ENCODE measurements around the gene PDP2.
"Not testable (repeated sequence)": the region's sequence is repeated elsewhere in the genome, so short reads cannot be mapped to it uniquely, and the experiment has no call there.

The PDP2 gene

DNA sequence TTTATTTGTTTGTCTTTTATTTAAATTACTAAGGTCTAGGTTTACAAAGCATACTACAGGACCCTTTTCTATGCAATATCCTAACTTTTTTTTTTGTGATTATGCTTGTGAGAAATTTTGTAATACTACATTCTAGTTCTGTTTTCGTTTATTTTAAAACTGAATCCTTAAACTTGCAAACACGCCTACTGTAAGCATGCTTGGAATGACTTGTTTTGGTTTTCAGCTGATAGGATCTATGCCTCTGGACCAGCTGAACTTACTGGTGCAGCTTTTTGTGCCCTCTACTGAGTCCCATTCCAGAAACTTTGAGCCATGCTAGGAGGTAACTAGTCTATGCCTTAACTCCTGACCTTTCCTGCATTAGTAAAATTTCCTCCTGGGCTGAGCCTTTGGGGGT, 6.0 kb downstream of the PDP2 start:
- DNase-seq (ENCODE audit: low spot score) = no peak

DNA sequence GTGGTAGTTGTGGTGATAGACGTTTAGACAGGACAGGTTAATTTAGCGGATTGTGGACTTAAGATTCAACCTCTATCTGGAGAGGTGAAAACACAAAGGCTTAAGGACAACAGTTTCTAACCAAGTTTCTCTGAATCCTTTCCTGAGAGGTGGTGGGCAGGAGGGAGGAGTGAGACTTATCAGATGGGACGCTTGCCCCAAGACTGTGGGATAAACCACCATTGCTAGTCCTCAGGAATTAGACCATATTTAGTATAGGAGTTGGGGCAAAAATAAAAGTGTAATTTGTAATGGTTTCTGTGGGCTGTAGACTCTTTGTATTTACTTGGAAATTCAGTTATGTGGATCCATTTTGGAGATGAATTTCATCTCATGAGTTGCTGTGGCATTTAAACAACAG, 6.6 kb downstream of the PDP2 start:
- DNase-seq (ENCODE audit: low spot score) = no peak

DNA sequence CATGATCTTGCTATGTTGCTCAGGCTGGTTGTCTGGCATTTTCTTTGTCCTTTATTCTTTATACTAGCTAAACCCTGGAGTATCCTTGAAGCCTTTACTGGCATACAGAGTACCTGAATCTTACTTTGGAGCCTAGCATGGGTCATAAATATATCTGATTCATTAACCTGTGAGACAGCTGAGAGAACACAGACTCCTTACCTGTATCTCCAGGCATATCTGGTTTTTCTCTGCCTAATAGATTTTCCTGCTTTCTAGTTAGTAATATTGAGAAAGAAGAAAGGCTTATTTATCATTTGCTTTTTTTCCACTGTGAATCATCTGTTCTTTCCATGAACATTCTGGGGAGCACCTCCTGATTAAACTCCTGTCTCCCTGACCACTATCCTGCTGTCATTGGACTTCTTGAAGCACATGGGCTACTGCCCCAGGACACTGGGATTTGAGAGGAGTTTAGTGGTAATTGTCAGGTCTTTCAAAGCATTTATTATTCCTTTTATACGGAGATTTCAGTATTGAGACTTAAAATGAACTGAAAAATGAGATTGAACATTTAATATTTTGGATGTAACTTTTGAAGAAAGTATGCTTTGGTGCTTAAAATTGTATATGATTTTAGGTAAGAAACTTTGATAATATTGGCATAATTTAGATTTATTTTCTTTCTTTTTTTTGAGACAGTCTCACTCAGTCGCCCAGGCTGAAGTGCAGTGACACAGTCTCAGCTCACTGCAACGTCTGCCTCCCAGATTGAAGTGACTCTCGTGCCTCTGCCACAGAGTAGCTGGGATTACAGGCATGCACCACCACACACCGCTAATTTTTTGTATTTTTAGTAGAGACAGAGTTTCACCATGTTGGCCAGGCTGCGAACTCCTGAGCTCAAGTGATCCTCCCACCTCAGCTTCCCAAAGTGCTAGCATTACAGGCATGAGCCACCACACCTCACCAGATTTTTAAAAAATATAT, 8.6 kb downstream of the PDP2 start:
- DNase-seq (ENCODE audit: low spot score) = no peak

DNA sequence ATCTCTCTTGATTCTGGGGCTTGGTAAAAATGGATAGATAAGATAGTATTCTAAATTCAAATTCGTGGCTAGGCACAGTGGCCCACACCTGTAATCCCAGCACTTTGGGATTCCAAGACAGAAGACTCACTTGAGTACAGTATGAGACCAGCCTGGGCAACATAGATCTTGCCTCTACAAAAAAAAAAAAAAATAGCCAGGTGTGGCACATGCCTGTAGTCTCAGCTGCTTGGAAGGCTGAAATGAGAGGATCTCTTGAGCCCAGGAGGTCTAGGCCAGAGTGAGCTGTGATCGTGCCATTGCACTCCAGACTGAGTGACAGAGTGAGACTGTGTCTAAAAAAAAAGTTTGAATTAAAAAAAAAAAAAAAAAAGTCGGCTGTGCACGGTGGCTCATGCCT, 9.3 kb downstream of the PDP2 start:
- no peak for DNase-seq (ENCODE audit: low spot score)

DNA sequence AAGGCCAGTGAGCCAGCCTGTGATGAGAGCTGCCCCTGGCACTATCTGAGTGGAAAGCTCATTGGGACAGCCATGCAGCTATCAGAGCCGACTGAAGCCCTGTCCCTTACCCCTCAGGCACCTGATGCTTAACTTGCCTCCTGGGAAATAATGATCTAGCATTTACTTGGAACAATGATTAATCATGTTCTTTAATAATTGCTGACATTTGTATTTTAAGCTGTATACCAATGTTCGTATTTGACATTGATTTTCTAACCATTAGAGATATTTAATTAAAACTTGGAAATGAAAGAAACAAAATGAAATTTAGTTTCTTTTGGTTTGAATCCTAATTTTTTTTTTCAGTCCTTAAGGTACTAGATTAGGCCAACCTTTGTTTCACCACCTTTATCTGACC, 10.5 kb downstream of the PDP2 start:
- no peak for DNase-seq (ENCODE audit: low spot score)

DNA sequence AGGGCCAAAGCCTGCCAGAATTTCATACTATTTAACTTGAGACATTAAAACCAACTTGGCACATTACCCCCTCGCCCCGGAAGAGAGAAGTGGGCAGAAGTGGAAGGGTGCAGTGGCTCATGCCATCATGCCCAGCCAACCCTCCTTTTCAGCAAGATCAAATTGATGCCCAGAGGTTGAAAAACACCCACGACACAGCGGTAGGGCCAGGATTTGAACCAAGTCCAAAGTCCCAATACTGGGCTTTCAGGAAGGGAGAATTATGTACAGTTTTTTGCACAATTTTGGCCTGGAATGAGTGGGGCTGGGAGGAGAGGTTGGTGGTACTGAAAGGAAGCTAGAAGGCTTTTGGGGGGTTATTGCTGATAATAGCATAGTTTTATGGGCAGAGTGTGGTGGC, 11.0 kb downstream of the PDP2 start:
- no peak for DNase-seq (ENCODE audit: low spot score)

DNA sequence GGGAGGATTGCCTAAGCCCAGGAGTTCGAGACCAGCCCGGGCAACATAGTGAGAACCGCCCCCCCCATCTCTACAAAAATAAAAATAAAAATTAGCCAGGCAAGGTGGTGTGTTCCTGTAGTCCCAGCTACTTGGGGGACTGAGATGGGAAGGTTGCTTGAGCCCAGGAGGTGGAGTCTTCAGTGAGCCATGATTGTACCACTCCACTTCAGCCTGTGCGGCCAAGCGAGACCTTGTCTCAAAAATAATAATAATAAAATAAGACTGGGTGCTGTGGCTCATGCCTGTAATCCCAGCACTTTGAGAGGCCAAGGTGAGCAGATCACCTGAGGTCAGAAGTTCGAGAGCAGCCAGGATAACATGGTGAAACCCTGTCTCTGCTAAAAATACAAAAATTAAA, 11.5 kb downstream of the PDP2 start:
- no peak for DNase-seq (ENCODE audit: low spot score)

DNA sequence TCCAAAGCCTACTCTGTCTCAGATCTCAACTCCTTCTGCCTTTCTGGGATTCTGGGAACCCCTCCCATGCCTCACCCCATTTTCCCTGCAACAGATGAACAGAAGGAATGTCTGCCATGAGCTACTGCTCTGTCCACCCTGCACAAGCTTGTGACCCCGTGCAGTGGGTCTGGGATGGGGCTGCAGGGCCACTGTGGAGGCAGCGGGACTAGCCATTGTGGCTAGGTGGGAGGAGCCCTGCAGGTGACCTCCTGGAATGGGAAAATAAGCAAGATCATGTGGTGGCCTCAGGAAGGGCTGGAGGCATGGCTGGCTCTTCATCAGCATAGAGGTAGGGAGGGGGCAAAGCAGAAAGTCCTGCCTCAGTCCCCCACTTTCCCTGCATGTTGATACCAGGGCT, 13.7 kb downstream of the PDP2 start:
- no peak for DNase-seq (ENCODE audit: low spot score)

DNA sequence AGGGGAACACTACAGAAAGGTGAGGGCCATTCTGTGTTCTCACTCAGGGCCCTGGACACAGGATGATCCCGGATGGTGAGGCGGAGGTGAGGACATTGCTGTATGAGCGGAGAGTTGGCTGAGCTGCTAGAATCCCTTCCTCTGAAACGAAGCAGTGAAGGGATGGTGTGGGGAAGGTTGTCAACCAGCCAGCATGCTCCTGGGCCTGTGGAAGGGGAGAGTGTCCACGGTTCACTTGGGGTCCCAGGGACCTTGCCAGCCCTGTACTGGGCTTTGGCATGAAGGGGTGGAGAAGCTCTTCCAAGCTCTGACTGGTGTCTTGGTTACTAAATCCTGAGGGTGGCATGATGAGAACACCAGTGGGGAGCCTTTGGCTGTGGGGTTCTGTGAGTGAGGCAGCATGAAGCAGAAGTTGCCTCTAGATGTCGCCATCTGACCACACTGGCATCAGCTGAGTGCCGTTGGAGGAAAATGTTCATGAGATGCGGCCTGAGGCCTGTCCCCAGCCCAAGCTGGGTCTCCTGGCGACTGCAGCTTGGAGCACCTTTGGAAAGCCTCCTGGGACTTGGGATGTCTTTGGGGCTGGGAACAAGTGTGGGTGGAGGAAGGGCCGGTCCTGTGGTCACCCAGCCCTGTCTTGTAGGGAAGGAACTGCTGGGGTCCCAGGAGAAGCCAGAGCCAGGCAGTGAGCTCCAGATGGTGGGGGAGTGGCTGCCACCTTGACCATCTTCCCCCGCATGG, 14.8 kb downstream of the PDP2 start:
- peak; percentile 79 for DNase-seq (ENCODE audit: low spot score)

DNA sequence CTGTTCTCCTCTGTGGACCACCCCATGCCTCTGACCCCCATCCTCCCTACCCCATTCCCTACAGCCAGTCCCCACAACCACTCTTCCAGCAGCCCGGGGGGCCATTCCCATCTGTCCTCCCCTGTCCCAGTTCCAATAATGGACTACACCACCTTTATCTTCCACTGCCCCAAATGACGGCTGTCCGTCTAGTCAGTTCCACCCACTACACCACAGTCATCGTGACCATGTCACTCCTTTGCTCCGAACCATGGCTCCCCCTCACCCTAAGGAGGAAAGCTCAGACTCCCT, 15.3 kb downstream of the PDP2 start:
- DNase-seq (ENCODE audit: low spot score) = no peak

DNA sequence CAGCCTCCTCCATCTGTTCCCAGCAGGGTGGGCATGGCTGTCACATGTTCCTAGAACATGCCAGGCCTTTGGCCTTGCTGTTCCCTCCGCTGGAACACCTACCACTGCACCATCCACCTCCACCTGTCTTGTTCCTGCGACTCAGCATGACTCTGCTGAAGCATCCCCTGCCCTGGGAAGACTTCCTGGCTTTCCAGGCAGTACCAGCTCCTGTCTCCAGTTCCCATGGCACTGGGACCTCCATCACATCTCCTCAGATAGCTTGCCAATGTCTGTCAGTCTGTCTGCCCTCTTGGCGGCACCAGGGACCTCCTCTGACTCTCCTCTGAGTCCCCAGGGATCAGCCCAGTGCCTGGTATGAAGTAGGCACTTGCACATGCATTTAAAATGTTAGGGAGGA, 15.7 kb downstream of the PDP2 start:
- peak; percentile 32 for DNase-seq (ENCODE audit: low spot score)

DNA sequence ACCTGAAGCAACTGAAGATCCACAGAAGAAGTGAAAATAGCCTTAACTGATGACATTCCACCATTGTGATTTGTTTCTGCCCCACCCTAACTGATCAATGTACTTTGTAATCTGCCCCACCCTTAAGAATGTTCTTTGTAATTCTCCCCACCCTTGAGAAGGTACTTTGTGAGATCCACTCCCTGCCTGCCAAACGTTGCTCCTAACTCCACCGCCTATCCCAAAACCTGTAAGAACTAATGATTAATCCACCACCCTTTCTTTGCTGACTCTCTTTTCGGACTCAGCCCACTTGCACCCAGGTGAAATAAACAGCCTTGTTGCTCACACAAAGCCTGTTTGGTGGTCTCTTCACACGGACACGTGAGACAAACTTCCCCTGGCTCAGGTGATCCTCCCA, 16.4 kb downstream of the PDP2 start:
- DNase-seq (ENCODE audit: low spot score) = not testable (repeated sequence)

DNA sequence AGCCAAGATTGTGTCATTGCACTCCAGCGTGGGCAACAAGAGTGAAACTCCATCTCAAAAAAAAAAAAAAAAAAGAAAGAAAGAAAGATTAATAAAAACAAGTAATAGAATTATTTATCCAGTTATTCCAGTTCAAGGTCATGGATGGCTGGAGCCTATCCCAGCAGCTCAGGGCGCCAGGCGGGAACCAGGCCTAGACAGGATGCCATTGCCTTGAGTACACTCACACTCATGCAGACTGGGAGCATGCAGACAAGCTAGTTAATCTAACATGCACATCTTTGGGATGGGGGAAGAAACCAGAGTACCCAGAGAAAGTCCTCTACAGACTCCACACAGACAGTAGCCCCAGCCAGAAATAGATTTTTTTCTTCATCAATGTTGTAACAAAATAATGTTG, 17.9 kb downstream of the PDP2 start:
- peak; percentile 89 for DNase-seq (ENCODE audit: low spot score)

DNA sequence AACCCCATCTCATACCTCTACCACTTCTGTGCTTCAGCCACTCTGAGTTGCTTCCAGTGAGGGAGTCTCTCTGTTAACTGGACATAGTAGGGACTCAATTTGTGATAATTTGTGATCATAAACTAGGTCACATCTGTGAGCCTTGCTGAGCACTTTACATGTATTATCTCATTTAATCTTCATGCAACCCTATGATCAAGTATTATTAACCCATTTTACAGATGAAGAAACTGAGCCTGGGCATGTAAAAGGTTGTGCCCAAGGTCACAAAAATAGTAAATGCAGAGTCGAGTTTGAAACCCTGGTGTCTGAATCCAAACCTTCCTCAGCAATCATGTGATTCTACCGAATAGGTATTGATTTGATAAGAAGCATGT, 18.6 kb downstream of the PDP2 start:
- no peak for DNase-seq (ENCODE audit: low spot score)

DNA sequence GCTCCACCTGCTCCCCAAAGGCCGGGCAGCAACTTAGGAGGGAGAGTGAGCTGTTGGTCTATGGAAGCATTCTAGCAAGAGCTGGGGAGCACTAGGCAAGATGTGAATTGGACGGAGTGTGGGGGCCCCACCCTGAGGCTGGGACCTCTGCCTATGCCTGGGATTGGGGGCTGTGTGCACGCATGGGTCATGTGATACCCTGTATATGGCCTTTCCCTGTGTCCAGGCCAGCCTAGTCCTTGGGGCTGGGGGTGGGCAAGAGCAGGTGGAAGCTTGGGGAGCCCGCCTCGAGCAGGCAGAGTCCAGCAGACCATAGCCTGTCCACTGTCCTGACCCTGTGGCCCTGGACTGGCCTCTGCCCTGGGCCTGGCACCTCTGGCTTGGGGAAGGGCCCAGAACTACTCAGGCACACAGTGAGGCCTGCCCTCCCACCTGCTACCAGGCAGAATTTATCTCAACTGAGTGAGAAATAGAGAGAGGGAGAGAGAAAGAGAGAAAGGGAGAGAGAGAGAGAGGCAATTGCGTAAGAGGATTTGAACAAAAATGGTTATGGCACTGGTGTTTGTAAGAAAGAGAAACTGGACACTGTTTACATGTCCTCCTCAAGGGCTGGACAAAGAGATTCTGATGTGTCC, 19.1 kb downstream of the PDP2 start:
- no peak for DNase-seq (ENCODE audit: low spot score)

DNA sequence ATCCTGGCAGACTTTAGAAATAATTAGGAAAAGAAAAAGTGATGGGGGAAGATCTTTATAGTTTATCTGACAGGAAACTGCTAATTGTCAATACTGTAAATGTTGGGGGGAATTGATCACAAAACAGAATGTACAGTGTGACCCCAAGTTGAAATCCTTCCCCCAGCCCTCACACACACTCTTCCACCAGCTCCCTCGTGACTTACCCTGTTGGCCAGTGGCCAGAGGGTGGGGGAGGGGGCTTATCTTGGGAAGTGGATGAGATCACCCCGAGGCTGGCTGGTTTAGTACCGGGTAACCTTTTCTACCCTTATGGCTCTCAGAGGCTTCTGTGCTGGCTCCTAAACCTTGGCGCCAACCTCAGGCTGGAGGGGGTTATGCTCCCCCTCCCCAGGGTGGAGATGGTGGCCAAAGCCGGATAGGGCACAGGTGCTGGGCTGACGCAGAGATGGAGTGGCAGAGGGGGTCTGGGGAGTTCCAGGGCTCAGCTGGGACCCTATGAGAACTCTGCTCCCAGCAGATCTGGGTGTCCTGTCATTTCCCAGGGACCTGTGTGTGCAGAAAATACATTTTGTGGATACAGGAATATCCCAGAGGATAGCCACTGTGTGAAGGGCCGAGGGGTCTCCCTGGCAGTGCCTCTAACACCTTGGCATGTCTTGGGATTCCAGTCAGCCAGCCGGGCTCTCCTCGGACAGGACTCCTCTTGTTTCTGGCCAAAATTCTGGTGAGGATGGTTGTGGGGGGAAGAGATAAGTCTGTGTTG, 19.8 kb downstream of the PDP2 start:
- peak; percentile 85 for DNase-seq (ENCODE audit: low spot score)

DNA sequence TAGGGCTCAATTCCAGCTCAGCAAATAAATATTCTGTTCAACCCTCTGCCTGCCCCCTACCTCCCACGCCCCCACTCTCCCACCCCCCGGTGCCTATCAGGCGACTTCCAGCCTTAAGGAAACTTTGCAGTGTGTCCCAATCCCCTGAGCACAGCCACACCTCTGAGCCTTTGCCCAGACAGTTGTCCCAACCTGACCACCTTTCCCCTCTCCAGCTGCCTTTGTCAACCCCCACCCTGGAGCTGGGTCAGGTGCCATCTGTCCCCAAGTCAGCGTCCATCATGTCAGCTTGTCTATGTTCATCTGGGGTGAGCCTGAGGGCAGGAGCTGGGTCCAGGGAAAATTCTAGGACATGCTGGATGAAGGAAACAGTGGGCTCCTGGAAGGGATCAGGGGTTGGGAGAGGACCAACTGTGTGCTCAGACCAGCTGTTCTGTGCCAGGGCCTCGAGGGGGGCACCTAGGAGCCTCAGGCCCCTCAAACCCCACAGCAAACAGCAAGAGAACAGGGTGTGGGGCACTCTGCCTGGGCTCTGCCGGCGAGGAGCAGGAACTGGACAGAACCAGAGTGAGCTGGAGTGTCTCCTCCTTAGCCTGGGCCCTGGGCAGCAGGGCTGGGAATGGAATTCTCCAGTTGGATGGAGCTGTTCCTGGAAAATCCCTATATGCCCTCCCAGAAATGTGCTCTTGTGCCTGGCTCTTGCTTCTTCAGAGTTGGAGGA, 20.6 kb downstream of the PDP2 start:
- DNase-seq (ENCODE audit: low spot score) = peak; percentile 32

DNA sequence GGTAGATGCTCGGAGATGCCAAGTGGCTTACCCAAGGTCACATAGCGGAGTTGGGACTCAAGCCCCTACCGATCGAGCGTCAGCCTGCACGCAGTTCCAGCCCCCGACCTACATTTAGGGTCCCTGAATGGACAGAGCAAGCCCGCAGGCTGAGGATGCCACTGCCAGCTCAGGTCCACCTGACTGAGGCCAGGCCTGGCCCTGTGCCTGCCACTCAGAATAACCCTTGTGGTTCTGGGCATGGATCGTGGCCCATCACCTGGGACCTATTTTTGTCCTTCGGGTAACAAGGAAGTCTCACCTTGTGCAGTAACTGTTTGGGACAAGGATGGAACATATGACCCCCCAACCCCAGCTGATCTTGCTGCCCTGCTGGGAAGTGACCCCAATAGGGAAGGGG, 21.3 kb downstream of the PDP2 start:
- DNase-seq (ENCODE audit: low spot score) = no peak

DNA sequence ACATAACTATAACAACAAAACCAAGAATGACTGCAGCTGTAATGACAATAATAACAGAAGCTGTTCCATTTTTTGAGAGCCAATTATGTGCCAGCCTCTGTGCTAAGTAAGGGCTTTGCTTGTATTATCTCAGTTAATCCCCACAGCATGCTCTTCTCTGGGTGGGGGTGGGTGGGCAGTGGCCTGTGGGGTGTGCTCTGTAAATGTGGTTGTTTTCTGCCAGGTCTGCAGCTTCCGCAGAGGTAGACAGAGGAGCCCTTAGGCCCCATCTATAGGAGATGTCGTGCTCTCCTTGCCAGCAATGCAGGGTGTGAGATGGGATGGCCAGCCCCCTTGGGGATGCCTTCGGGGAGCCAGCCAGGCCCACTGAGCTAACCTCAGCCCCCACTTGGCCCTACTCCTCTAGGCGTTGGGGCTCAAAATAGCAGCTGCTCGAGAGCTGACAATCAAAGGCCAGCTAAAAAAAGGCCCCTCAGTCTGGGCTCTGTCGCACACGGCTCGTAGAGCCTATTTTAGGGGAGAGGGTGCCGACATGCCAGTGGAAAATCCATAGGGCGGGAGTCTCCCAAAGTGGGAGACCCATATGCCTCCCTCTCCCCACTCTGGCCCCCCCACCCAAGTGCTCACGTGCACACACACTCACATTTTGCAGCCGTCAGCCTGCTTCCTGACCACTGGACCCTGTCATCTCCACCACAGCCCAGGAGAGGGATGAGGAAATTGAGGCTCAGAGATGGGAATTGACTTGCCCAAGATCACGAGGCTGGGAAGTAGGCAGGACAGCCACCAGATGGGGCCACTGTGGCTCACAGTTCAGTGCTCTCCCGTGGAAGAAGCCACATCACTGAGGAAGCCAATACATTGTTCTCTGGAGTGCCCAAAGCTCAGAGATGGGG, 22.6 kb downstream of the PDP2 start:
- no peak for DNase-seq (ENCODE audit: low spot score)

DNA sequence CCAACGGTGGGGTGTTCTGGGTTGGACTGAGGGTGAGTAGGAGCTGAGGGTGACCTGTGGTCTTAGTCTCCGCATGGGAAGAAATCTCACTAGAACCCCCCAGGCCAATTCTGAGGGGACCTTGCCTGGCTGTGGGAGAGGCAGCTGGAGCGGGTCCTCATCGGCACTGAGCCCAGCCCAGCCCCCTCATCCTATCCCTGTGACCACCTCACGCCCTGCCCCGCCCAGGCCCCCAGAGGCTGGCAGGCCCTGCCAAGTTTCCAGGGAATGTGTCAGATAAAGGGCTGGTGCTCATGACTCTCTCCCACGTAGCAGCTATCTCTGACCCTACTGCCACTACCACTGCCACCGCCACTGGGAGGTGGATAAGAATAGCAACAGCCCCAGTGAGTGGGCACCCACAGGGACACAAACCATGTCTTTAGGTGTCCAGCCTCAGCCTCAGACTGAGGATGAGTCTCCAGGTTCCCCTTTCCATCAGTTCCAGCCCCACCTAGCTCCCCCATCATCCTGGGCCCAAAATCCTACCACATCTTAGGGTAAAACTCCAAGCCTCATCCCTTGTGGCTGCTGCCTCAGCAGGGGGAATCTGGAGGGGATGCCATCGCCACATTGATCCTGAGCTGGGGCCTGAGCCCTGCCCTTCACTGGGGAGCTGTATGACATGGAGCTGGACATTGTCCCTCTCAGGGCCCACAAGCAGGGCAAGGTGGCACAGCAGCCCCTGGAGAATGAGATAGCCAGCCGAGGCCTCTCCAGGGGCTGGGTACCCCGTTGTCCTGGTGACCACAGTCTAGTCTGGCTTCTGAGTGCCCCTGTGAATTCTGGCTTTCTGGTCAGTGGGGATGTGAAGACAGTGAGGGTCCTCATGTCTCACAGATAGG, 23.5 kb downstream of the PDP2 start:
- DNase-seq (ENCODE audit: low spot score) = no peak
